ENCODE data around the gene SSU72.

DNA sequence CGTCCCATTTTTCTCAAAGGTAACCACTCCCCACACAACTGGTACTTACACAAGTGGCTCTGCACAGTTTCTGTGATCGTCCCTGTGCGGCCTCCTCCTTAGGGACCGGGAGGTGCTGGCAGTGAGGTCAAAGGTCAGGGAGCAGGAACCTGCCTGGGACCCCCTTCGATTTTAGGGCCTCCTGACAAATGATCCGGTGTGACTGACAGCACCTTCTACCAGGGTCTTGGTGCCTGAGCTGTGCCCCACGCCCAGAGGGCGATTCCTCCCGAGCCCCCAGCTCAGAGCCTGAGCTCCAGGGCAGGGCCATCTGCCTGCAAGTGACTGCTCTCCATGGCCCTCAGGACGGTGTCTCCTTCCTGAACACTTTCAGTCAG, 22.4 kb downstream of the SSU72 start:
- TF ChIP-seq, protein P1, sequence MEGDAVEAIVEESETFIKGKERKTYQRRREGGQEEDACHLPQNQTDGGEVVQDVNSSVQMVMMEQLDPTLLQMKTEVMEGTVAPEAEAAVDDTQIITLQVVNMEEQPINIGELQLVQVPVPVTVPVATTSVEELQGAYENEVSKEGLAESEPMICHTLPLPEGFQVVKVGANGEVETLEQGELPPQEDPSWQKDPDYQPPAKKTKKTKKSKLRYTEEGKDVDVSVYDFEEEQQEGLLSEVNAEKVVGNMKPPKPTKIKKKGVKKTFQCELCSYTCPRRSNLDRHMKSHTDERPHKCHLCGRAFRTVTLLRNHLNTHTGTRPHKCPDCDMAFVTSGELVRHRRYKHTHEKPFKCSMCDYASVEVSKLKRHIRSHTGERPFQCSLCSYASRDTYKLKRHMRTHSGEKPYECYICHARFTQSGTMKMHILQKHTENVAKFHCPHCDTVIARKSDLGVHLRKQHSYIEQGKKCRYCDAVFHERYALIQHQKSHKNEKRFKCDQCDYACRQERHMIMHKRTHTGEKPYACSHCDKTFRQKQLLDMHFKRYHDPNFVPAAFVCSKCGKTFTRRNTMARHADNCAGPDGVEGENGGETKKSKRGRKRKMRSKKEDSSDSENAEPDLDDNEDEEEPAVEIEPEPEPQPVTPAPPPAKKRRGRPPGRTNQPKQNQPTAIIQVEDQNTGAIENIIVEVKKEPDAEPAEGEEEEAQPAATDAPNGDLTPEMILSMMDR (IDR thresholded peaks at IDR 0.05): no peak
- no peak for TF ChIP-seq POLR2A (IDR thresholded peaks at IDR 0.05)
